H1 (cell line): ENCODE measurements around the gene SLC20A1. TPM values are rescaled to one million over a fixed set of nuclear protein-coding genes. Genes with fewer than 3 reads are reported as not detected.
A peak's percentile ranks its signal among the peaks of the same experiment; 100 is the strongest.

Source experiments
- CTCF ChIA-PET: fragments of 300-600 bp; sonication (Branson Sonifier 250); formaldehyde crosslinking; loops from one replicate; lab custom pipeline; 2021; ENCODE audit not compliant: partially characterized antibody; lab: Charles Lee
- POLR2A ChIA-PET: fragments of 300-600 bp; sonication (Branson Sonifier 250); formaldehyde crosslinking; loops from one replicate; lab custom pipeline; 2021; ENCODE audit warnings: inconsistent platforms; ENCODE audit not compliant: partially characterized antibody; lab: Charles Lee
- DNase-seq, 2 experiments: peaks; one replicate each; pipeline versions ENCODE4 v3.0.0 to v3.0.0-alpha.2; 2010 to 2022; ENCODE audit warnings: low spot score in 2 of 2, low read depth in 1 of 2, mixed read lengths in 1 of 2
- FAIRE-seq: peaks from 2 replicates; lab custom pipeline; 2011; peaks lifted over from hg19 to GRCh38; lab: Jason Lieb, UNC
- H2AFZ ChIP-seq: 2 replicates; pipeline ENCODE4 v1.8.1; 2012; ENCODE audit warnings: low read length, inconsistent platforms
- H2AK5ac ChIP-seq: 2 replicates; pipeline ENCODE4 v1.6.1; 2013; ENCODE audit warnings: low read depth, low read length
- H2BK120ac ChIP-seq: replicated peaks from 2 replicates; pipeline ENCODE3; 2013; ENCODE audit warnings: low read depth, low read length, inconsistent platforms
- H2BK12ac ChIP-seq: 2 replicates; pipeline ENCODE4 v1.6.1; 2013; ENCODE audit warnings: low read depth, low read length
- H2BK15ac ChIP-seq: 2 replicates; pipeline ENCODE4 v1.6.1; 2013; ENCODE audit warnings: low read length
- H2BK20ac ChIP-seq: 2 replicates; pipeline ENCODE4 v1.6.1; 2013; ENCODE audit warnings: low read length
- H2BK5ac ChIP-seq: 2 replicates; pipeline ENCODE4 v1.6.1; 2013; ENCODE audit warnings: low read depth, low read length
- H3K14ac ChIP-seq: 2 replicates; pipeline ENCODE4 v1.6.1; 2013; ENCODE audit warnings: inconsistent platforms; ENCODE audit not compliant: insufficient read length
- H3K18ac ChIP-seq: 2 replicates; pipeline ENCODE4 v1.6.1; 2013; ENCODE audit warnings: low read length; ENCODE audit errors: extremely low read depth
- H3K23ac ChIP-seq: 2 replicates; pipeline ENCODE4 v1.6.1; 2013; ENCODE audit warnings: inconsistent platforms; ENCODE audit not compliant: insufficient read length
- H3K23me2 ChIP-seq: 2 replicates; pipeline ENCODE4 v1.6.1; 2013; ENCODE audit warnings: low read depth, low read length
- H3K27ac ChIP-seq: 2 replicates; pipeline ENCODE4 v1.6.1; 2011; ENCODE audit warnings: low read depth, low read length, inconsistent platforms
- H3K27me3 ChIP-seq, 4 experiments: replicated peaks in 1 of 4; 1 replicate in 1 of 4; 2 replicates in 3 of 4; pipeline versions ENCODE4 v1.6.1 to v1.8.1; 2011 to 2013; ENCODE audit warnings: low read length in 3 of 4, mild to moderate bottlenecking in 3 of 4, inconsistent platforms in 2 of 4, mixed read lengths in 2 of 4, moderate library complexity in 1 of 4; ENCODE audit not compliant: control insufficient read depth in 3 of 4, insufficient read depth in 3 of 4; ENCODE audit errors: extremely low read depth in 1 of 4
- H3K36me3 ChIP-seq, 4 experiments: 2 replicates each; pipeline versions ENCODE4 v1.6.1 to v1.8.1; 2011 to 2013; ENCODE audit warnings: mild to moderate bottlenecking in 4 of 4, low read length in 3 of 4, moderate library complexity in 2 of 4, control low read depth in 1 of 4, inconsistent platforms in 1 of 4; ENCODE audit not compliant: insufficient read depth in 4 of 4, control insufficient read depth in 2 of 4
- H3K4ac ChIP-seq: replicated peaks from 2 replicates; pipeline ENCODE3; 2013; ENCODE audit warnings: low read length, low read depth, mixed read lengths, inconsistent platforms; ENCODE audit not compliant: insufficient read length
- H3K4me1 ChIP-seq, 4 experiments: replicated peaks in 1 of 4; 1 replicate in 1 of 4; 2 replicates in 3 of 4; pipeline versions ENCODE4 v1.6.1 to v1.8.1; 2011 to 2013; ENCODE audit warnings: low read length in 3 of 4, inconsistent platforms in 2 of 4, mixed read lengths in 1 of 4; ENCODE audit not compliant: insufficient read depth in 4 of 4, control insufficient read depth in 3 of 4
- H3K4me2 ChIP-seq, 2 experiments: 2 replicates each; pipeline versions ENCODE4 v1.6.1 to v1.8.1; 2011 to 2013; ENCODE audit warnings: low read depth in 2 of 2, low read length in 2 of 2, control low read depth in 1 of 2, inconsistent platforms in 1 of 2, mild to moderate bottlenecking in 1 of 2; ENCODE audit not compliant: insufficient read depth in 1 of 2
- H3K4me3 ChIP-seq, 4 experiments: fragments of 200-600, 300-600 bp in 1 of 4; sonication (generic), shearing (Covaris generic), sonication (Bioruptor Twin) in 1 of 4; 2 replicates each; pipeline versions ENCODE4 v1.5.1 to v1.8.1; 2011 to 2016; ENCODE audit warnings: low read length in 4 of 4, low read depth in 3 of 4, control low read depth in 2 of 4, inconsistent platforms in 2 of 4, mild to moderate bottlenecking in 2 of 4, mixed read lengths in 1 of 4, moderate library complexity in 1 of 4; ENCODE audit not compliant: insufficient read depth in 2 of 4; ENCODE audit errors: extremely low read depth in 1 of 4
- H3K56ac ChIP-seq: replicated peaks from 2 replicates; pipeline ENCODE3; 2013; ENCODE audit warnings: low read depth, mild to moderate bottlenecking, mixed read lengths, low read length, inconsistent platforms; ENCODE audit not compliant: insufficient read length
- H3K79me1 ChIP-seq: 2 replicates; pipeline ENCODE4 v1.6.1; 2013; ENCODE audit warnings: low read depth, low read length, control low read depth
- H3K79me2 ChIP-seq, 2 experiments: 2 replicates each; pipeline versions ENCODE4 v1.6.1 to v1.8.1; 2012 to 2013; ENCODE audit warnings: low read length in 2 of 2, mild to moderate bottlenecking in 2 of 2, inconsistent platforms in 1 of 2; ENCODE audit not compliant: insufficient read depth in 2 of 2, control insufficient read depth in 1 of 2
- H3K9ac ChIP-seq, 4 experiments: replicated peaks in 1 of 4; 1 replicate in 1 of 4; 2 replicates in 3 of 4; pipeline versions ENCODE4 v1.6.1 to v1.8.1; 2011 to 2013; ENCODE audit warnings: low read depth in 3 of 4, low read length in 3 of 4, control low read depth in 2 of 4, mild to moderate bottlenecking in 2 of 4, moderate library complexity in 2 of 4, inconsistent platforms in 1 of 4; ENCODE audit errors: extremely low read depth in 1 of 4
- H3K9me3 ChIP-seq, 2 experiments: 2 replicates each; pipeline versions ENCODE4 v1.6.1 to v1.8.1; 2012 to 2013; ENCODE audit warnings: mild to moderate bottlenecking in 2 of 2, moderate library complexity in 2 of 2, control low read depth in 1 of 2, inconsistent platforms in 1 of 2, low read depth in 1 of 2, low read length in 1 of 2, mixed read lengths in 1 of 2; ENCODE audit not compliant: insufficient read depth in 2 of 2
- H4K20me1 ChIP-seq, 2 experiments: replicated peaks in 1 of 2; 2 replicates each; pipeline versions ENCODE3 to v1.8.1; 2011 to 2013; ENCODE audit warnings: inconsistent platforms in 2 of 2, low read length in 2 of 2, mild to moderate bottlenecking in 1 of 2; ENCODE audit not compliant: insufficient read depth in 2 of 2, control insufficient read depth in 1 of 2
- H4K5ac ChIP-seq: 2 replicates; pipeline ENCODE4 v1.6.1; 2013; ENCODE audit warnings: low read length, low read depth, mixed read lengths, inconsistent platforms; ENCODE audit not compliant: insufficient read length
- H4K8ac ChIP-seq: 2 replicates; pipeline ENCODE4 v1.8.0; 2013; ENCODE audit warnings: mild to moderate bottlenecking, moderate library complexity, low read length, inconsistent platforms; ENCODE audit not compliant: insufficient read depth; ENCODE audit errors: extremely low read depth
- H4K91ac ChIP-seq: replicated peaks from 2 replicates; pipeline ENCODE3; 2013; ENCODE audit warnings: low read length, mixed read lengths, inconsistent platforms; ENCODE audit not compliant: insufficient read length
- CBX5 ChIP-seq: fragments of 300-800, 300-1000 bp; sonication (generic); IDR thresholded peaks from 2 replicates; pipeline ENCODE4 v1.7.1; 2016; ENCODE audit warnings: antibody characterized with exemption, low read length, low read depth
- EZH2 ChIP-seq: fragments of 200-600 bp; sonication (generic); IDR thresholded peaks from 2 replicates; pipeline ENCODE4 v1.7.1; 2012; ENCODE audit warnings: low read depth, mild to moderate bottlenecking, moderate library complexity, low read length, inconsistent platforms; ENCODE audit not compliant: severe bottlenecking
- SIRT6 ChIP-seq: IDR thresholded peaks from one replicate; pipeline ENCODE4 v1.7.1; 2012; ENCODE audit warnings: low read length, inconsistent platforms
- SIX5 ChIP-seq: IDR thresholded peaks from 2 replicates; pipeline ENCODE4 v1.6.1; 2011; ENCODE audit warnings: mild to moderate bottlenecking, low read depth, low read length
- SP4 ChIP-seq: IDR thresholded peaks from 2 replicates; pipeline ENCODE4 v1.6.1; 2012; ENCODE audit warnings: low read length, inconsistent platforms
- SRF ChIP-seq: IDR thresholded peaks from 2 replicates; pipeline ENCODE4 v1.6.1; 2011; ENCODE audit warnings: mild to moderate bottlenecking, low read depth, low read length, moderate library complexity
- WGBS, 2 experiments: shearing (Covaris generic) in 1 of 2; methylation state at CpG; one replicate each; pipeline versions ENCODE4 v1.1.6 to v1.1.7; 2013 to 2015; ENCODE audit warnings: low lambda C conversion rate in 2 of 2, mixed read lengths in 2 of 2, inconsistent platforms in 1 of 2, low coverage in 1 of 2, missing lambda C conversion rate in 1 of 2; ENCODE audit not compliant: insufficient replicate concordance in 2 of 2, insufficient coverage in 1 of 2, insufficient read length in 1 of 2; ENCODE audit errors: extremely low coverage in 1 of 2, missing lambda C conversion rate in 1 of 2; 5-methylcytosine and 5-hydroxymethylcytosine counted together
- polyA plus RNA-seq, 7 experiments: library from polyadenylated mRNA; depleted of rRNA in 3 of 7; stranded (reverse) in 5 of 7; unstranded in 2 of 7; fragments of >200 nt in 5 of 7; fragments of 200-250 nt in 2 of 7; gene quantifications; 1 replicate in 5 of 7; 2 replicates in 1 of 7; 4 replicates in 1 of 7; pipeline versions ENCODE4 v1.2.1 to v1.2.3, GENCODE V29; 2011 to 2013; ENCODE audit warnings: missing spikeins in 2 of 7, mixed read lengths in 2 of 7
- total RNA-seq: library from RNA; stranded (reverse); fragmentation: NEBNext Ultra II Directional; extraction: Animal tissue kit (Norgen Biotek cat#: 25700); gene quantifications from 2 replicates; pipeline ENCODE4 v1.2.1, GENCODE V29; 2021

The SLC20A1 gene
- total and polyA plus RNA-seq, 2 of the 8 experiments (the other 6 are each of a cell fraction or from before 2014, with no cell fraction given) = 42.6 to 105 TPM

- TF ChIP-seq SP4 = no peak
- TF ChIP-seq CBX5 = no peak
- no peak for TF ChIP-seq SIRT6
- no peak for TF ChIP-seq SRF
- TF ChIP-seq SIX5 = no peak
- TF ChIP-seq EZH2 = no peak
- no peak overlapping the region for H2BK20ac ChIP-seq
- no peak overlapping the region for H3K4me2 ChIP-seq
- ChIA-PET CTCF (interaction anchor here (0.6 to 4.8 kb wide), 6 partner anchors 10 to 231 kb away, joined by 3 to 29 read pairs (median 4); no protein-coding TSS in a partner anchor), POLR2A (no interaction called here)
- H3K56ac ChIP-seq = no peak overlapping the region
- 87% methylated on average over 9 of the region's 9 CpGs; no CpG with 5 or more reads in 1 of the 2 experiments for WGBS, 2 experiments
- no peaks in the 10 kb centered on the region for H3K23me2 ChIP-seq
- no peak overlapping the region for H3K4ac ChIP-seq
- H3K9me3 ChIP-seq = no peaks in the 10 kb centered on the region
- no peak overlapping the region for H2BK5ac ChIP-seq
- H3K9ac ChIP-seq = no peak overlapping the region
- H3K79me1 ChIP-seq = no peaks in the 10 kb centered on the region
- H2BK15ac ChIP-seq = no peak overlapping the region
- no peak overlapping the region for H3K27ac ChIP-seq
- H2AK5ac ChIP-seq = no peak overlapping the region
- no peak overlapping the region for H4K8ac ChIP-seq
- no peak overlapping the region; the same call in 1 of the 2 replicates for H3K18ac ChIP-seq
- H3K14ac ChIP-seq = no peak overlapping the region
- no peak overlapping the region for H2BK12ac ChIP-seq
- no peak overlapping the region for H3K23ac ChIP-seq
- no peak overlapping the region for H2AFZ ChIP-seq
- peak in 1 of 2 experiments; percentile 29 for DNase-seq
- FAIRE-seq = no peak
- H3K4me3 ChIP-seq = no peak overlapping the region
- H4K91ac ChIP-seq = no peak overlapping the region
- H2BK120ac ChIP-seq = no peak overlapping the region
- no peaks in the 10 kb centered on the region for H3K27me3 ChIP-seq
- H3K4me1 ChIP-seq = no peaks in the 10 kb centered on the region; a peak in 1 of 7 replicates
- no peaks in the 10 kb centered on the region for H4K20me1 ChIP-seq
- no peak overlapping the region for H4K5ac ChIP-seq
- no peaks in the 10 kb centered on the region for H3K36me3 ChIP-seq
- H3K79me2 ChIP-seq = no peaks in the 10 kb centered on the region
These were observed 65.4 kb downstream of the SLC20A1 start for GRCh38 chr2:112710956-112711750.
